Jurkat, Clone E6-1 (cell line): ENCODE results near the gene CAMK4.
A peak's percentile ranks its signal among the peaks of the same experiment; 100 is the strongest.

Source experiments
- DNase-seq: peaks from one replicate; pipeline ENCODE4 v3.0.0-alpha.2; 2011; ENCODE audit warnings: low read depth, low spot score
- H3K4me3 ChIP-seq: 2 replicates; pipeline ENCODE4 v1.5.1; 2011; ENCODE audit warnings: mild to moderate bottlenecking, low read length, control low read depth, moderate library complexity

CAMK4 gene

DNA sequence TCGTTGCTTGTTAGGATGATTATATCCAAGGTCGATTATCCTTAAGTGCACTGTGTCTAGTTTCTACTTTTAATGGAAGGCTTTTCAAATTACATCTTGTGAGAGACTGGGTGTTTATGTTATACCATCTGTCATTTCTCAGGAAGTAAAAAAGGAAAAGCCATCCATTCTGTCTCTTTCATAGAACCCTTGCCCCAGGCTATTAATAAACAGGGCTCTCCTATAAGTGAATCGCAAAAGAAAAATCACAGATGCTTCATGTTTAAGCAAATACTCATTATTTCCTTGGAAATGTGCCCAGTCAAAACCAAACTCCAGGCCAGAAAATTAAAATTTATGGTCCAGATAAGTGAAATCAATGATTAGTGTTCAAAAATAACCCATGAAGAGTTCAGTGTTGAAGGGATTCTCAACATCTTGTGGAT is 230.0 kb downstream of the CAMK4 start:
- no peak overlapping the region for H3K4me3 ChIP-seq
- DNase-seq: no peak

DNA sequence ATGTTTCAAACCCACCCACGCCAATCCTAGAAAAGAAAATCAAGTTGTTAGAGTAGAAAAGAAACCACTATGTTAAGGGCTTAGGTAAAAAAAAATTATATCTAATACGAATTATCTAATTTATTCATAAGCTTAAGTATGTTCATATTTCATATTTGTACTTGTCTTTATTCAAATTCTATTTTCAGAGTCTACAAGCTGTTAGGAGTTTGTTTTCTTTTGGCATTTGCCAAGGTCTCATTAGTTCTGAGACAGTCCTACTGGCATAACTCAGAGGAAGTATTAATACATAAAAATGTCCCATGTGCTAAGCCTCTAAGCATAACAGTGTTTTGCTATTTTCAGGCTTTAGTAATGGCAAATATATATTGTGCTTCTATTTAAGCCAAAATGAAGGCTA is 230.6 kb downstream of the CAMK4 start:
- no peak overlapping the region for H3K4me3 ChIP-seq
- no peak for DNase-seq

GRCh38 chr5:111461255-111461671 is 237.1 kb downstream of the CAMK4 start:
- peak; percentile 17 for DNase-seq

GRCh38 chr5:111461934-111462333 is 237.8 kb downstream of the CAMK4 start:
- no peak for DNase-seq
- H3K4me3 ChIP-seq: no peak overlapping the region

More at GRCh38 chr5:111461255-111461671, 237.1 kb downstream of the CAMK4 start:
- H3K4me3 ChIP-seq: no peak overlapping the region

GRCh38 chr5:111463311-111463710 is 239.1 kb downstream of the CAMK4 start:
- no peak overlapping the region for H3K4me3 ChIP-seq
- peak; percentile 12 for DNase-seq

DNA sequence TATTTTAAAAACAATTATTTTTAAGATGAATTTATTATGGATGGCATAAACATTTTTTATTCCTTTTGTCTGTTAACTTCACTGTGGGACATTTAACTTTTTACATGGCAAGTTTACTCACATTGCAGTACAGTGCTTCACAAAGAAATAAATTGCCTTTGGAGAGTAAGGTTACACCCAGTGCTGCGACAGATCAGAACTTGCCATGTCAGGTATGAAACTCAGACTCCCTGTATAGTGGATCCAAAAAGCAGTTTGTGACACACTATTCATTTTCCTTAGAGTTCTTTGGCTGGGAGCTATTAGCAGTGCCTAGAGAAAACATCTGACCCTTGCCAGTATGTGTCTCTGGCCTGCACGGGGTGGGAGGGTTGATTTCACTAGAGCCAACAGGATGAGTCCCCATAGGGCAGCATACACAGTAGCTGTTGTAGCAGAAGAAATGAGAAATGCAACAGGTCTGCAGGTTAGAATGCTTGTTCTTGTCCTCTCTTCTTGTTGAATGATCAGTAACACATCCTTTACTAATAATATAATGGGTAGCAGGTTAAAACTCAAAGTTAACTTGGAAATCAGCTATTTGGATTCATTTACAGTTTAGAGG is 245.2 kb downstream of the CAMK4 start:
- DNase-seq: no peak
- H3K4me3 ChIP-seq: no peak overlapping the region

DNA sequence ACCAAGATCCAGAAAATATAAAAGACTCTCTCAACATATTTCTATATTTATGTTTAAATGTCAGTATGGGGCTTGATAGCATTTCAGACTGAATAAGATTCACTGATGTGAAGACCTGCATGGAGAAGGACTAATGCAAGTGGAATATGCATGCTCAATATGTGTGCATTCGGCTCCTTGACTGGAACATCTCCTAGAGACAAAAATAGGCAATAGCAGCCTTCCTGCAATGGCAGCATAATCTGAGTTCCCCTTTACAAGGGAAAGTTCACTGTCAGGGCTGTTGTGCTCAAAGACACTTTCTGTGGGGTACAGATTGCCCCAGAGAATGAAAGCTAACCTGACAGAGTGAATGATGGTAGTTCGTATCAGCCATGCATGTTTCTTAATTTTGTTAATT is 245.7 kb downstream of the CAMK4 start:
- no peak overlapping the region for H3K4me3 ChIP-seq
- DNase-seq: no peak

DNA sequence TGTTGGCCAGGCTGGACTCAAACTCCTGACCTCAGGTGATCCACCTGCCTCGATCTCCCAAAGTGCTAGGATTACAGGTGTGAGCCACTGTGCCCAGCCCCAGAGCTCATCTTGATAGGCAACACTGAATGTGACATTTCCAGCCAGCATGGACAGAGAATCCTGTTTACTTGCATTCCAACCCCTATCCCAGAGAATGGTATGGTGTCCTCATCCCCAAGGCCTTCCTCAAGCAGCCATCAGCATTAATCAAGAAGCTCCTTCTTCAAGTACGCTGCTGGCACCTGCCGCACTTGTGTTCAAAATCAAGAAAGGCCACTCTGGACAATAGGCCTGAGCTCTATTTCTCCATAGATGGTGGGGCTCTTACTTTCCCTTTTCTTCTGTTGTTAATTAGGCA is 247.9 kb downstream of the CAMK4 start:
- no peak for DNase-seq
- no peak overlapping the region for H3K4me3 ChIP-seq

GRCh38 chr5:111472579-111472978 is 248.4 kb downstream of the CAMK4 start:
- DNase-seq: no peak
- H3K4me3 ChIP-seq: no peak overlapping the region

DNA sequence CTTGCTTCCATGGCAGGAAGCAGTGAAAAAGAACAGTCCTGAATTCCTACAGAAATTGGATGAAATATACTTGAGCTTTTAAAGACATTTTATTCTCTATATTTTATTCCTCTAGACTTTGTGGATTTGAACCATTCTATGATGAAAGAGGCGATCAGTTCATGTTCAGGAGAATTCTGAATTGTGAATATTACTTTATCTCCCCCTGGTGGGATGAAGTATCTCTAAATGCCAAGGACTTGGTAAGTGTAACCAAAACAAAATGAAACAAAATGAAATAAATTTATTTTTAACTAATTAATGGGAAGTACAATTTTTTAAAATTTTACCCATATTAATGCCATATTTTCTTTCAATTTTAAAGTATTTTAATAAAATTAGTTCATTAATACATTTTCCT is 254.1 kb downstream of the CAMK4 start:
- no peak for DNase-seq

GRCh38 chr5:111478898-111479297 is 254.7 kb downstream of the CAMK4 start:
- H3K4me3 ChIP-seq: no peak overlapping the region
- DNase-seq: no peak

More for the DNA sequence above, 254.1 kb downstream of the CAMK4 start:
- H3K4me3 ChIP-seq: no peak overlapping the region

DNA sequence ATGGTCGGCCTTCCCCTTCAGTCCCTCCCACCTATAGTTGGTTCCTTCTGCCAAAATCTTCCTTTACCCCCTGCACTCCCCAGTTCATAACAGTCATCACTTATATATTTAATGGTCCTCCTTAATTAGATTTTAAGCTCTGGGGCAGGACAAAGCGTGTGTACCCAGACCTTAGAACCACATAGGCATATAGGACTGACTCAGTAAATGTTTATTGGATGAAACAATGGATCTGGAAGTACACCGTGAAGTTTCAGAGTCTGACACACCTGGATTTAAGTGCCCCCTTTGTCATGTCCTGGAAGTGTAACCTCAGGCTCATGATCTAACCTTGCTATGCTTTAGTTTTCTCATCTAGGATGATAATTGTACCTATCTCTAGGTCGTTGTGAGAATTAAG is 256.2 kb downstream of the CAMK4 start:
- H3K4me3 ChIP-seq: no peak overlapping the region
- no peak for DNase-seq

DNA sequence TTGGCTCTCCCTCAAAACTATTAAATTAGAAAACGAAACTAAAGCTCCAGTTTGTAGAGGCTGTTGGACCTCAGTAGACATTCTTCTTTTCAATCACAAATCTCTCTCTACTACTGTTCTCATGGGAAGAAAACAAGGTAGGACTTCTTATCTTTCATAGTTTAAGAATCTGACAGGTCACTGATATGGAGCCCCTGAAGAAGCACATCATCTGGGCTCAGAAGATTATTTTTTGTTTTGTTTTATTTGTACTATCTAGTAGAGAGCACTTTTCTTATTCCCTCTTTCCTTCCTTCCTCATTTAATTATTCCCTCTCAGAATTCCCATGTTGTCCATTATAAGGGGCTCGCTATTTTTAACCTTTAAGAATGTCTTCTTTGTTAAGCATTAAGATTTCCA is 261.9 kb downstream of the CAMK4 start:
- no peak for DNase-seq
- H3K4me3 ChIP-seq: no peak overlapping the region

DNA sequence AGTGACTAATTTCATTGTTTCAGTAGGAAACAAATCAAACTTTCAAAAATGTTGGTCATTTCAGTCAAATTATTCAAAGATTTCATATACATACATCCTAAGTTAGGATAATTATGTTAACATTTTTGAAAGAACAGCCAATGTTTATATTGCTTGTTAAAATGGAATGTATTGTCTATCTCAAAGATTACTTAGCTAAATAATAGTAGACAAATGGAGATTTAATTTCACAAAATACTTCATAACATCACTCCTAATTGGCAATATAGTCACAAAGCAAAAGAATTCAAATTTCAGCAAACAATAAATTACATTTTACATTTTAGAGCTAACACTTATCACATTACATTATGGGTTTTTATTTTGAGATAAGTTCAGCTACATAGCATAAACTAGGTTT is 262.7 kb downstream of the CAMK4 start:
- no peak for DNase-seq
- no peak overlapping the region for H3K4me3 ChIP-seq

GRCh38 chr5:111488353-111488752 is 264.2 kb downstream of the CAMK4 start:
- no peak overlapping the region for H3K4me3 ChIP-seq
- DNase-seq: no peak

DNA sequence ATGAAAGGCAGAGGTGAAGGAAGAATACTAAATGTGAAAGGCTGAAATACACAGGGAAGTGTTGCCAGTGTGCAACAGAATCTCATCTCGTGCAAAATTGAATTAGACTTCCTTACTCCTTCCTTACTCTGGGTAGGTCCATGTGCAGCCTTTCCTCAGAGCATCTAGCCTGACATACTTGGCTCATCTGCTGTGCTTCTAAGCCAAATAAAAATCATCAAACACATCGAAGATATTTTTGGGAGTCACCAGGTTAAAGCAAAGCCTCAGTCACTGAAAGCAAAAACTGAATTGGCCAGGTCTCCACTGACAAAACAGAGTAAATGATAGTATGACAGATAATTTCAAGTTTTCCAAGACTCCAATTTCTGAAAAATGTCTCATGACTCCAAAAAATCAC is 268.8 kb downstream of the CAMK4 start:
- no peak overlapping the region for H3K4me3 ChIP-seq
- no peak for DNase-seq

DNA sequence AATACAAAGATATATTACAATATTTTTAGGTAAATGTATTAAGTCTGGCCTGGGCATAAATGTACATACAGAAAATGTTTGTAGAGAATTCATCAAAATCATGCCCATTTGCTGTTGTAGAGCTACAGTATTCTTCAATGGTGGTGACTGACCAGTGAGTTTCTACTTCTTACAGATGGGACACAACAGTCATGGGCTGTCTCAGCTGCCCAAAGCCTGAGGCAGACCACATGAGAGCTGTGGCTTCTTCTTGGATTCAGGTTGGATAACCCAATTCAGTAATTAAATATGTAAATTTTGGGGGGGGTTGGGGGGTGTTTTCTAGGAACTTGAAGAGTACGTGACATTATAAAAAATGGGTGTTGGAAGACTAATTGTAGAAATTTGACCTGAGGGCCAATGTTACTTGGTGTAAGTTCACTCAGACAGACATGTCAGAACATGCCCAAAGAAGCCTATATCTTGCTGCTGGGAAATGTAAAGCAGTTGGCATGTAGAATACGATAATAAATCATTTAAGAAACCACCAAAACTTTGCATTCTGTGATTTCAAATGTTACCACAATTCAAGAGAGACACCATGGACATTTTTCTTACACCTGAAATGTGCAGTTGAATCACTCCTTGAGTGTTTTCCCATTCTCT is 270.3 kb downstream of the CAMK4 start:
- no peak overlapping the region for H3K4me3 ChIP-seq
- no peak for DNase-seq

- DNase-seq: no peak
- no peak overlapping the region for H3K4me3 ChIP-seq
These were observed 271.0 kb downstream of the CAMK4 start for GRCh38 chr5:111495159-111495558.

GRCh38 chr5:111498346-111498745 is 274.2 kb downstream of the CAMK4 start:
- H3K4me3 ChIP-seq: no peak overlapping the region
- DNase-seq: no peak

GRCh38 chr5:111502956-111503355 is 278.8 kb downstream of the CAMK4 start:
- no peak overlapping the region for H3K4me3 ChIP-seq
- no peak for DNase-seq

- H3K4me3 ChIP-seq: no peak overlapping the region
- no peak for DNase-seq
These were observed 280.9 kb downstream of the CAMK4 start for GRCh38 chr5:111505096-111505495.
